ENCODE results near the gene GDF2. TPM values are rescaled to one million over a fixed set of nuclear protein-coding genes. Genes with fewer than 3 reads are reported as not detected.
A peak's percentile ranks its signal among the peaks of the same experiment; 100 is the strongest.

GDF2 gene
- total RNA-seq, 4 donors from 2014 or later, result not detected

DNA sequence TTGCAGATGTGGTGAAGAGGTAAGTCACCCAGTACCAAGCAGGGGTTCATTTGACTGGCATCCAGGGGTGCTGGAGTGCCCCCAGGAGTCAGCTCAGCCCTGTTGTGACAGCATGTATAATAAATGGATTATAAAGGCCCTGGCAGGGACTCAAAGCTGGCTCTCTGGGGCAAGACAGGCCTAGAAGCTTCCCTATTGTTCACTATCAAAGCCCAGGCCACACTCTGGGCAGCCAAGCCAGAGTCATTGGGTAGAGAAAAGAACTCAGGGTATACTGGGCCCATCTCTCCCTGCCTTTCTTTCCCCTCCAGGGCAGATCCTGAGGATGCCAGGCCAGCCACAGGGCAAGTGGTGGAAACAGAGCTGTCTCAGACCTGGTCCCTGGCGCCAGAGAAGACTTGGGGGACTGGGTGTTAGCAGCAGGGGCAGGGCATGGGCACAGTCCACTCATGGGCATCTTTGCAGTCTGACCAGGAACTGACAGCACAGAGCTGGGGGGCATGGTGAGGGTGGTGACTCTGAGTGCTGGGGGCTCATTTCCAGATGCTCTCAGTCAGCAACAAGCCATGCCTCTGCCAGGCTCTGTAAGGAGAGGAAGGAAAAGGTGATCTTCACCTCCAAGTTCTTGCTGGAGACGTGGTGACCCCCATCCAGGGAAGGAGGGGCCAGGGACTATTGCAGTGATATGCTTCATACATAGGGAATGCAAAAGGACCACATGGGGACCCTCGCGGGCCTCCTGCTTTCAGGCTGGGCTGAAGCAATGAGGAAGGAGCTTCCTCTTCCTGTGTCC is 37.6 kb downstream of the GDF2 start:
- TF ChIP-seq, protein P1, sequence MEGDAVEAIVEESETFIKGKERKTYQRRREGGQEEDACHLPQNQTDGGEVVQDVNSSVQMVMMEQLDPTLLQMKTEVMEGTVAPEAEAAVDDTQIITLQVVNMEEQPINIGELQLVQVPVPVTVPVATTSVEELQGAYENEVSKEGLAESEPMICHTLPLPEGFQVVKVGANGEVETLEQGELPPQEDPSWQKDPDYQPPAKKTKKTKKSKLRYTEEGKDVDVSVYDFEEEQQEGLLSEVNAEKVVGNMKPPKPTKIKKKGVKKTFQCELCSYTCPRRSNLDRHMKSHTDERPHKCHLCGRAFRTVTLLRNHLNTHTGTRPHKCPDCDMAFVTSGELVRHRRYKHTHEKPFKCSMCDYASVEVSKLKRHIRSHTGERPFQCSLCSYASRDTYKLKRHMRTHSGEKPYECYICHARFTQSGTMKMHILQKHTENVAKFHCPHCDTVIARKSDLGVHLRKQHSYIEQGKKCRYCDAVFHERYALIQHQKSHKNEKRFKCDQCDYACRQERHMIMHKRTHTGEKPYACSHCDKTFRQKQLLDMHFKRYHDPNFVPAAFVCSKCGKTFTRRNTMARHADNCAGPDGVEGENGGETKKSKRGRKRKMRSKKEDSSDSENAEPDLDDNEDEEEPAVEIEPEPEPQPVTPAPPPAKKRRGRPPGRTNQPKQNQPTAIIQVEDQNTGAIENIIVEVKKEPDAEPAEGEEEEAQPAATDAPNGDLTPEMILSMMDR (IDR thresholded peaks at IDR 0.05), result no peak
- TF ChIP-seq POLR2A (IDR thresholded peaks at IDR 0.05), result no peak
- H3K4me3 ChIP-seq, result no peak overlapping the region
- peak in 2 of 3 donors; percentile 19 to 23 for DNase-seq
- no peak overlapping the region for H3K27ac ChIP-seq
- no peaks in the 10 kb centered on the region for H3K27me3 ChIP-seq
- H3K4me1 ChIP-seq, result peaks cover 0 to 14% (median 3%) of the 10 kb centered on the region in 4 donors
- H3K36me3 ChIP-seq, result no peaks in the 10 kb centered on the region
- H3K9me3 ChIP-seq, result no peaks in the 10 kb centered on the region

DNA sequence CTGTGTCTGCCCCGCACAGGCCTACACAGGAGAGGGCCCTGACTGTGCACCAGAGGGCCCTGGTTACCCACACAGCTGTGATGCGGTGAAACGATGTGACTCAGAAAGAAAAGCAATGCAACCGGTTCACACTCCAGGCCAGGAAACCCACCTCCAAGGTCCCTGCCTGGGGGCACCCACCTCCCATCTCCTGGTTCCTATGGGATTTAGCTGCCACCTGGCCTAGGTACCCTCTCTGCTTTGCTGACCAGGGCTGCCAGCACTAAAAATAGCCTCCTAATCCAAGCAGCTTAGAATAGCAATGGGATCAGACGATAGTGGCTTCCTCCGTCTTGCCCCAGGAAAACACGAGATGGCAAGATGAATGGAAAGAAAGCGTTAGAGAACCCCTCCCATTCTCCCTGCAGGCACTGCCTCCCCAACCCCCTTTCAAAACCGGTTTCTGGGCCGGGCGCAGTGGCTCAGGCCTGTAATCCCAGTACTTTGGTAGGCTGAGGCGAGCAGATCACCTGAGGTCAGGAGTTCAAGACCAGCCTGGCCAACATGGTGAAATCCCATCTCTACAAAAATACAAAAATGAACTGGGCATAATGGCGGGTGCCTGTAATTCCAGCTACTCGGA is 38.3 kb downstream of the GDF2 start:
- H3K9me3 ChIP-seq, result no peaks in the 10 kb centered on the region
- H3K27ac ChIP-seq, result no peak overlapping the region
- peaks cover 0 to 16% (median 3%) of the 10 kb centered on the region in 4 donors for H3K4me1 ChIP-seq
- H3K27me3 ChIP-seq, result no peaks in the 10 kb centered on the region
- peak in 2 of 3 donors; percentile 21 to 24 for DNase-seq
- no peaks in the 10 kb centered on the region for H3K36me3 ChIP-seq
- H3K4me3 ChIP-seq, result no peak overlapping the region
- no peak for TF ChIP-seq POLR2A (IDR thresholded peaks at IDR 0.05)
- TF ChIP-seq, protein P1 (IDR thresholded peaks at IDR 0.05), result no peak

DNA sequence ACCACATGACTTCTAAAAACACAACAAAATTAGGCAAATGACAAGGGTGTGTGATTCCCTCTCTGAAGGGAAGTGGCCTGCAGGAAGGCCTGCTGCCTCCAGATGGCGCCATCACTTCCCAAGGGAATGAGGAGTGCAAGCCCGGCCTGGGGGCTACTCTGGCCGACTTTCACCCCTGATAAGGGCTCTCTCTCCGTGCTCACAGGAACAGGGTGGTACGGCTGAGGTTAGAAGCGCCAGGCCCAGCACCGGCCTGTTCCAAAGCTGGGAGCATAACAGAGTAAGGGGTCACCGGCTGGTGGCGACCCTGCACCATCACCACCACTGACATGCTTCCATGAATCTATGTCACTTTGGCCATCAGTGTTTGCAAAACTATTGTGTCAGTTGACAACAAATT is 39.0 kb downstream of the GDF2 start:
- Histone ChIP-seq H3K27ac (no peak overlapping the region), H3K4me3 (no peak overlapping the region)
- TF ChIP-seq, protein P1 (IDR thresholded peaks at IDR 0.05), result peak in 4 of 6 experiments; percentile 42 to 59 (median 54)
- TF ChIP-seq POLR2A (IDR thresholded peaks at IDR 0.05), result no peak

DNA sequence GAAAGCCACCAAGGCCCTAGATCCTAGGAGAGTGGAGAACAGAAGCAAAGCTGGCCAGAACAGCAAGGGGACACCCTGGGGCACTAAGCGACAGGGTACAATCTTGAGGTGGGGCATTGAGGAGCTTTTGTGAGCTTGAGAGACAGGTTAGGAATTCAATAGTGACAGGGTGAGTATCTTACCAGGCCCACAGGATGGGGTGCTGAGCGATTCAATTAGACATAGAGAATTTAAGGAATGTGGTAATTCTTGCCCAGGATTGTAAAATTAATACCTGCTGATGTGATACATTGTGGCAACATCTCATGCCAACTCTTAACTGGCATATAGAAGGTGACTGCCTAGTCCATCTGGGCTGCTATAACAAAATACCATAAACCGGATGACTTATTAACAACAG is 39.9 kb downstream of the GDF2 start:
- no peak overlapping the region for H3K4me3 ChIP-seq
- no peaks in the 10 kb centered on the region for H3K9me3 ChIP-seq
- H3K27ac ChIP-seq, result peak overlapping the region in 2 of 4 donors; percentile 38 to 41
- DNase-seq, result peak in 2 of 3 donors; percentile 7 to 32
- TF ChIP-seq POLR2A (IDR thresholded peaks at IDR 0.05), result no peak
- TF ChIP-seq, protein P1 (IDR thresholded peaks at IDR 0.05), result no peak
- no peaks in the 10 kb centered on the region for H3K27me3 ChIP-seq
- H3K4me1 ChIP-seq, result peaks cover 0 to 16% (median 3%) of the 10 kb centered on the region in 4 donors
- H3K36me3 ChIP-seq, result no peaks in the 10 kb centered on the region

More for the DNA sequence above, 39.0 kb downstream of the GDF2 start:
- Histone ChIP-seq H3K36me3 (no peaks in the 10 kb centered on the region), H3K9me3 (no peaks in the 10 kb centered on the region), H3K4me1 (peaks cover 0 to 16% (median 3%) of the 10 kb centered on the region in 4 donors), H3K27me3 (no peaks in the 10 kb centered on the region)
- peak in 2 of 3 donors; percentile 52 for DNase-seq

DNA sequence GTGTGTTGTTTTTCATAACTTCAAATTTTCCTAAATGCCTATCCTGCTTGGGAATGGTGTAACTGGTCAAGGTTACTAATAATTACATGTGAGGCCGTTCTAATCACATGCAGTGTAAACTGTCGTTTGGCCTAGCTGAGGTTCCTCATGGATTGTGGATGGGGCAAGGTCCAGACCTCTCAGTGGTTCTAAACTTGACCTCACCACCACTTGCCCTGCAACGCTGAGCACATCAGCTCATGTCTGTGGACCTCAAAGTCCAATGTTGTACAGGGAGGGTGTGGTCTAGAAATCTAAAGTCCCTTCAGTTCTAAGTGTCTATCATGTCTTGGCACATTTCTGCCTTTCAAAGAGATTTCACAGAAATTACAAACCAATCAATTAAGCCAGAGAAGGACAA is 41.5 kb downstream of the GDF2 start:
- Histone ChIP-seq H3K27ac (peak overlapping the region in 2 of 4 donors; percentile 41 to 73), H3K36me3 (no peaks in the 10 kb centered on the region), H3K27me3 (no peaks in the 10 kb centered on the region), H3K4me3 (no peak overlapping the region), H3K4me1 (peaks cover 0 to 16% (median 3%) of the 10 kb centered on the region in 4 donors), H3K9me3 (no peaks in the 10 kb centered on the region)
- peak in 1 of 3 donors; percentile 82 for DNase-seq
- TF ChIP-seq POLR2A (IDR thresholded peaks at IDR 0.05), result no peak
- TF ChIP-seq, protein P1 (IDR thresholded peaks at IDR 0.05), result no peak
